Cortex of kidney (tissue), 1 donor: ENCODE results near the gene PTPRN2.
"Not testable (repeated sequence)": the region's sequence is repeated elsewhere in the genome, so short reads cannot be mapped to it uniquely, and the experiment has no call there.

ENCODE experiments used
- DNase-seq: peaks from one replicate; lab custom pipeline; 2025; lab: John Stamatoyannopoulos, UW

The PTPRN2 gene

DNA sequence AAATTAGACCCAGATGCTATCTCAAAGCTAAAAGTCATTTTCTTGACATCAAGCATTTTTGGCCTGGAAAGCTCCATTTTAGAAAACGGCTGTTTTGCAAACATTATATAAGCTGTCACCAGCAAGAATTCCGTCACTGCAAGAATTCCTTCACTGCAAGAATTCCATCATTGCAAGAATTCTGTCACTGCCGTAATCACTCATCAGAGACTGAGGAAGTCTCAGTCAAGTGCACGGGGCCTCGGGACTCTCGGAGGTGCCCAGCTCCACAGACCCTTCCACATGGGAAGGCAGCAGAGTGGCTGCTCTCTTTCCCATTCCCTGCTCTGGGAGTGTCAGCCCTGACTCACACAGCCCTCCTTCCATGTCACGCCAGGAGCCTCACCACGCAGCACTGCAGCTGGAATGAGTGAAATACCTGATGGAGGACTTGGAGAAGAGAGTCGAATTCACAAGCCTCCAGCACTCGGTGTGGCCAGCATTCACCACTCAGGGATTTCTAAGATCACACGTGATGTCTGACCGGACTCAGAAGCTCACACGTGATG, 168.3 kb downstream of the PTPRN2 start:
- no peak for DNase-seq

DNA sequence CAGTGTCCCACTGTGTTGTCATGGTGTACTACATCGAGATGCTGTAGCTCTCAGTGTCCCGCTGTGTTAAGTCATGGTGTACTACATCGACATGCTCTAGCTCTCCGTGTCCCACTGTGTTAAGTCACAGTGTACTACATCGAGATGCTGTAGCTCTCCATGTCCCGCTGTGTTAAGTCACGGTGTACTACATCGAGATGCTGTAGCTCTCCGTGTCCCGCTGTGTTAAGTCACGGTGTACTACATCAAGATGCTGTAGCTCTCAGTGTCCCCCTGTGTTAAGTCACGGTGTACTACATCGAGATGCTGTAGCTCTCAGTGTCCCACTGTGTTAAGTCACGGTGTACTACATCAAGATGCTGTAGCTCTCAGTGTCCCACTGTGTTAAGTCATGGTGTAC, 169.2 kb downstream of the PTPRN2 start:
- DNase-seq = not testable (repeated sequence)

DNA sequence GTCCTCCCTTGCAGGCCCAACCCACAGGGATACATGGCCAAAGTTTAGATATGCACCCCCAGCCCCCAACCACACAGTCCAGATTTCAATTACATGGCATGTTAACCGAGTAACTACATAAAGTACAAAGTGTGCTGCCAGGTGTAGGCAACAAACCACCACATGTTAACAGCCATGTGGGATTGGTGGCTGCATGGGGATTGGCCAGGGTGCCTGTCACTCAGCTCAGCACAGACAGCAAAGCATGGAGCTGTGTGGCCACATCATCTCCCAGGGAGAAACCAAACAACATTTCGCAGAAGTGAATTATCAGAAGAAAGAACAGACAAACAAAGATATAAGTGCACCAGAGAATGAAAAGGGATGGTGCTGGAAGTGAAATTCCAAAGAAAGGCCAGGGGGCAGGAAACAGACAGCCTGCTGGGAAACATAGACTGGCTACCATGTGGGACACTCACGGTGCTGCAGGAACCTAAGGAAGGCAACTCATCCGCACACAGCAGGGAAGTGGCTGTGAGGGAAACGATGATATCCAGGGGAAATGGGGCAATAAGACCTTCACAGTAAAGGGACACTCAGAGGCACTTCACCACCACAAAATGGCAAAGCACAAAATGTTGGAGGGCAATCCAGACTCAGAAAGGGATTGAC, 171.2 kb downstream of the PTPRN2 start:
- DNase-seq = no peak

DNA sequence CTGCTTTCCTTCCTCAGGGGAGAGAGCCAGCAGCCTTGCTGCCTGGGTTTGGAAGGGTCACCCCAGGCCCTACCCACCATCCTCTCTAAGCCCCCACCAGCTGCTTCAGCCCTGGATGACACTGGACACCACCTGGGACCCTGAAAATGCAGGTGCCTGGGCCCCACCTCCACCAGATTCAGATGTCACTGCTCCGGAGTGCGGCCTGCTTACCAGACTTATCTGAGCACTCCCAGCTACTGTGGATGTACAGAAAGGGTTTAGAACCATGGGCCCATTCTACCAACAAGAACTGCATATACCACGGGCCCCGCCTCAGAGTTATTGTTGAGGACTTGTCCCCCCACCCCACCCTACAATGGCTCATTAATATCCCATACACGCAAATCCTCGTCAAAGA, 172.3 kb downstream of the PTPRN2 start:
- no peak for DNase-seq

DNA sequence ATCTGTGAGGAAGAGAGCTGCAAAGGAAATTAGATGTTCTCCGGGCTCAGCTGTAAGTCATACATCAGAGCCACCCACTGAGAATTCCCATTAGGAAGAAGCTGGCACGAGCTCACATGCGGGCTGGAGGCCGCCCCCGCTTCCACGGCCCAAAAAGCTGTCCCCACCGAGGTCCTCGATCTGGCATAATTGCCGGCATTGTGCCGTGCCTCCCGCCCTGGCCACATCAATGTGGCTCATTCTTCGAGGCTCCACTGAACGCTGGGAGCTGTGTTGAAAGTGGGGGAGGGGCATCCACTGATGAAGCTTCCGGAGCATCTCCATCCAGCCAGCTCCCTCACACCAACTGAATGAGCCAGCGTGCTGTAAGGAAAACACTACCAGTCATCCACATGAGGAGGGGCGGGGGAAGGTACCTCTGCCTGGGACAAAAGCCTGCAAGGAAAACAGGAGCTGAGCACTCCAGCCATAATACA, 173.1 kb downstream of the PTPRN2 start:
- no peak for DNase-seq

DNA sequence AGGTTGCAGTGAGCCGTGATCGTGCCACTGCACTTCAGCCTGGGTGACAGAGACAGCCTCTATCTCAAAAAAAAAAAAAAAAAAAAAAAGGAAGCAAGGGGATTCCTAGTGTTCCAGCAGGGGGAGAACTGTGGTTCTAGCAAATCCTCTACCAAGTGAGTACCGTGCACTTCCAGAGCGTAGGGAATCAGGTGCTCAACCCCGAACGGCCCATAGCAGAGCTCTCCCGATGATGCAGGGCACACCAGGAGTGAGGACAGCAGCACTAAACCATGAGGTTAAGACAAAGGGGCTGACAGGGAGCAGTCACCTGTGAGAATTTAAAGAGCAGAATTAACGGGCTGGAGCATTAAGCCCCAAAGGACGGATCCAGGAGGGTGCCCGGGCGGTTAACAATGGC, 173.6 kb downstream of the PTPRN2 start:
- no peak for DNase-seq

DNA sequence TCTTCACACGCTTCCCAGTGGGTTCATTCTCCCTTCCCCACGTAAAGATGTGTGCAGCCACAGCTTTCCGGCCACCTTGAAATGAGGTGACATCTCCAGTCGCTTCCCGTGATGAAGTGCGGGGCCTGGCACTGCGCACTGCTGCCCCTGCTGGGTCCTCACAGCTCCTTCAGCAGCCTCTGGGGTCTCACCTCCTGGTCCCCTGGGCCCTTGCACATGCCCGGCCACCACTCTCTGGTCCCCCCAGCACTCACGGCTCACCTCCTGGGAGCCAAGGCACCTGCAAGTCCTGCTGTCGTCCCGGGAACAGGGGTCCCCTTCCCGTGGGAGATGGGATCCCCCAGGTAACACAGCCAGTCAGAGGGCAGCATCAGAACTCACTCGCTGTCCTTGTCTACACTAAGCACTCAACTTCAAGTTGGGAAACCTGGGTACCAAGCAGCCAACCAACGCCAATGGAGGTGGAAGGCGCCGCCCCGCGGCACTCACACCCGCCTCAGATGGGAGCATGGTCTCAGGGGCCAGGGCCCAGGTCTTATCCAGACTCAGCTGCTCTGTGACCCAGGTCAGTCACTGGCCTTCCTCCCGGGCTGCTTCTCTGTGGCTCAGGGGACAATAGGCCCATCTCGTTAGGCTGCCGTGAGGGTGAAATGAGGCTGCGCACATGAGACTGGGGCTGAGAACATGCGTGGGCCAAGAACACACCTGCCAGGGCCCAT, 176.2 kb downstream of the PTPRN2 start:
- DNase-seq = no peak

DNA sequence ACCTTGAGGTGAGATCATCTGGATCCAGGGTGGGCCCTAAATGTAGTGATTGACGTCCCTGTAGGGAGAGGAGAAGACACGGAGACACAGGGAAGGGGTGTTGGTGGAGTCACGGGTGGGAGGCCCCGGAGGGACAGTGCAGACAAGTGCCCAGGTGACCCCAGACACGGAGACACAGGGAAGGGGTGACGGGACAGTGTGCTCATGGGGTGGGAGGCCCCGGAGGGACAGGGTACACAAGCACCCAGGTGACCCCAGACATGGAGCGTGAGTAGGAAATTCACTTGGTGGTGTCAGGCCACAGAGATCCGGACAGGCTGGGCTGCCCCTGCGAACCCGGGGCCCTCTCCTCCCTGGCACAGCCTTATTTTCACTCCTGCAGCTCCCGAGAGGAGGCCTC, 176.9 kb downstream of the PTPRN2 start:
- DNase-seq = no peak

DNA sequence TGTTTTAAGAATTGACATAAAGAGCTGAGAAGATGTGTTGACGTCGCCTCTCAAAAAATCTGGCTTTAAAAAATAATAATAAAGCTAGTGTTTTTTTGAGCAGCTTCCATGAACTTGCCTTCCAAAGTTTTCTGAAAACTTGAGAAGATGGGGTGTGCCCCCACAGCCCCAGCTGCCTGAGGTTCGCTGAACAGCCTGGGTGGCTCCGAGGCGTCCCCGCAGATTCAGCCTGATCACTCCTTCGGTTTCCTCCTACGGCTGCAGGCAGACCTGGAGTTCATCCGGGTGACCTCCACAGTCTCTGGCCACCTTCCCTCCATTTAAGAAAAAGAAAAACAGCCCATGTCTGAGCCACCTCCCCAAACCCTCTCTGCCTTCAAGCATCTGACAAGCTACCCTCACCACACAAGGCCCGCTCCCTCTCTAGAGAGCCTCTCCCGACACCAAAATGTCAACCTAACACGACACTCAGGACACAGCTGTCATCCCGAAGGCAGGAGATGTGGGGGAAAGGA, 177.8 kb downstream of the PTPRN2 start:
- no peak for DNase-seq

DNA sequence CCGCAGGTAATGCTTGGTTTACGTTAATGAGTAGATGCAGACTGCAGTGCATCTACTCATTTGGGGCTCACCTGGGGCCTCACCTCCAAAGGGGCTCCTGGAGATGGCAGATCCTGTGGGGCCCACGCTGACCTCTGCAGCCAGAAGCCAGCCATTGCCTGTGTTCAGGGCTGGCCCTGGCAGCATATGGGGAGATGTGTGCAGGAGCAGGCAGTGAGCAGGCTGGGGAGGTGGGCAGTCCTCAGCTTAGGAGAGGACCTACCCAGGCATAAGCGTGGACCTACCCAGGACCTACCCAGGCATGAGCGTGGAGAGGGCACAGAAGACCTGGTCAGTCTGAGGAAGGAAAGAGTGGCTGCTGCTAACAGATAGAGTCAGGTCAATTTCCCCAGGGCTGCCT, 178.5 kb downstream of the PTPRN2 start:
- DNase-seq = no peak

DNA sequence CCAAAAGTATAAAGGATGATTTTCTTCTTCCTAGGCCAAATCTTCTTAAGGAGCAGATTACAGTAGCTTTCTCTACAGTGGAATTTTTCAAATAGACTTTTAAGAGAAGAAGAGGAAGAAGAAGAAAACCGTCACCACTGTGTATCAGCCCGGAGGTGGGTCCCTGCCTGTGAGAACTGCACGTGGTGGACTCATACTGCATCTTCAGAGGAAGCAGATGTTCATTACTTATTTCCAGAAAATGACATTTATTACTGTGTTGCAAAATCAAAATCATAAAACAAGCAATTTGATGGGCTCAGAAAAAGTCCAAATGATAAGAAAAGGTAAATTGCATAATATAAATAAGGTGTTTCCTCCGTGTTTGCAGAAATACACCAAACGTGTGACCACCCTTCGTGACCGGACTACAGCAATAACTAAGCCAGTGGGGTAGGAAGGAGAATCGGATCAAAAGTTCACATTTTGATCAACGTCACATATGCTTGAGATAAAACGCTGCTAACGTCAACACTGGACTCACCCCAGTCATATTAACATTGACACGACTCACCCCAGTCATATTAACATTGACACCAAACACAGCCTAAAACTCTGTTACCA, 179.2 kb downstream of the PTPRN2 start:
- DNase-seq = no peak

DNA sequence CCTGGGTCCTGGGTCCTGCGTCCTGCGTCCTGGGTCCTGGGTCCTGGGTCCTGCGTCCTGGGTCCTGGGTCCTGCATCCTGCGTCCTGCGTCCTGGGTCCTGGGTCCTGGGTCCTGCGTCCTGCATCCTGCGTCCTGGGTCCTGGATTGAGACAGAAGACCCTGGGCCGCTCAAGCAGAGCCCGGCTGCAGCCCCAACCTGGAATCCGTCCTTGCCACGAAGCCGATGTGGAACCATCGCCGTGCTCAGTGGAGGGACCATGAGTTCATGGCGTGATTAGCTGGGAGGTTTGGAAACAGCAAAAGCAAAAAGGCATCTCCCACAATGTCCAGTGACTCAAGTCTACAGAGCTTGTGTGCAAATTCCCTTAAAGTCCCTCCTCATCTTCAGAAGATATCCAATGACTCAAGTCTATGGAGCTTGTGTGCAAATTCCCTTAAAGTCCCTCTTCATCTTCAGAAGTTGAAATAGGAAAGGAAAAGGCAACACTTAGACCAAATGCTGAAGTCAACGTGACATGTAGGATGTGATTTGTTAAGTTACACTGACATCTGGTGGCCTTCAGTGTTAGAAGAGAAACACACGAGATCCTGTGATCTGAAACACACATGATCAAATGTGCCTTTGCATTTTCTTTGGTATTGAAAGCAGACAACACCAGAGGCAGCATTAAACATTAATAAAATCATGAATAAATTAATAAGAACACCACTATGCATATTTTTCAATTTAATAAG, 179.9 kb downstream of the PTPRN2 start:
- DNase-seq = no peak

DNA sequence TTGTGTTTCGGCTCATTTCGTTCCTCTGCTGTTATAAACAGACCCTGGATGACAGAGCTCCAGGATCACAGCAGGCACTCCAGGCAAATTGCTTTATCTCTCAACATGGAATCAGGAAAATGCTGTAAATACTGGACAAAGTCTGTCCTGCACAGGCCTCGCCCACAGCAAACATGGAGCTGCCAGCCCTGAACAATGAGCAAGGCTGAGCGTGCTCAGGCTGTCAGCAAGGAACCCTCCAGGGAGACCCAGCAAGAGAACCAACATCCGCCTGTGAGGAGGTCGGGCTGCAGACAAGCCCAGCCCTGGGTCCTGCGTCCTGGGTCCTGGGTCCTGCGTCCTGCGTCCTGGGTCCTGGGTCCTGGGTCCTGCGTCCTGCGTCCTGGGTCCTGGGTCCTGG, 180.8 kb downstream of the PTPRN2 start:
- no peak for DNase-seq

DNA sequence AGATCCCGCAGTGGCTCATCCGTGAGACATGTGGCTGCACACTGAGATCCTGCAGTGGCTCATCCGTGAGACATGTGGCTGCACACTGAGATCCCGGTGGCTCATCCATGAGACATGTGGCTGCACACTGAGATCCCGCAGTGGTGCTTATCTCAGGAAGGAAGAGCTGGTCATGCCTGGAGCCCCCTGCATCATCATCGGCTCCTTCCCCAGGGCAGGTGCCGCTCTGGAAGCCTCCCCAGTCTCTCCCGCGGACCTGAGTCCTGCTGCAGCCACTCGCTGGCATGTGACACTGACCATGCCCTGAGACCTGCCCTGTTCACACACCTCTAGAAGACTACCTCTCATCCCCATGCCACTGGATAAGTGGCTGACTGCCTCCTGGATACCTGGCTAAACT, 181.3 kb downstream of the PTPRN2 start:
- DNase-seq = no peak

DNA sequence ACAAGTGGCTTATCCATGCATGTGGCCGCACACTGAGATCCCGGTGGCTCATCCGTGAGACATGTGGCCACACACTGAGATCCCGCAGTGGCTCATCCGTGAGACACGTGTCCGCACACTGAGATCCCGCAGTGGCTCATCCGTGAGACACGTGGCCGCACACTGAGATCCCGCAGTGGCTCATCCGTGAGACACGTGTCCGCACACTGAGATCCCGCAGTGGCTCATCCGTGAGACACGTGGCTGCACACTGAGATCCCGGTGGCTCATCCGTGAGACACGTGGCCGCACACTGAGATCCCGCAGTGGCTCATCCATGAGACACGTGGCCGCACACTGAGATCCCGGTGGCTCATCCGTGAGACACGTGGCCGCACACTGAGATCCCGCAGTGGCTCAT, 181.9 kb downstream of the PTPRN2 start:
- DNase-seq = not testable (repeated sequence)

DNA sequence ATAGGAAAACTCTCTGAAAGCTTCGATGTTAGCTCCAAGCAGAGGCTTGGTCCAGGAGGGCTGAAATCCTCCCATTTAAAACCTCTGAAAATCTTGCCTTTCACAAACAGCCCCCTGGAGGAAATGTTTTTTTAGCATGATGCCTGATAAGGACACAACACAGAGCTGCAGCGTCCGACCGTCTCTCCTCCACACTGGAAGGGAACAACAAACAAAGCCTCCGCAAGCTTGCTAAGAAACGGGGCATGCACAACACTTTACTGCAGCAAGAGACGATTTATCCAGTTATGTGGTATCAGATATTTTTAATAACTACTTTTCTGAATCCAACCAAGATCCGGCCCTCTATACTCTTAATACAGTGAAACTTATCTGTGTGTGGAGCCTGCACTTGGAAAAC, 182.3 kb downstream of the PTPRN2 start:
- DNase-seq = no peak

DNA sequence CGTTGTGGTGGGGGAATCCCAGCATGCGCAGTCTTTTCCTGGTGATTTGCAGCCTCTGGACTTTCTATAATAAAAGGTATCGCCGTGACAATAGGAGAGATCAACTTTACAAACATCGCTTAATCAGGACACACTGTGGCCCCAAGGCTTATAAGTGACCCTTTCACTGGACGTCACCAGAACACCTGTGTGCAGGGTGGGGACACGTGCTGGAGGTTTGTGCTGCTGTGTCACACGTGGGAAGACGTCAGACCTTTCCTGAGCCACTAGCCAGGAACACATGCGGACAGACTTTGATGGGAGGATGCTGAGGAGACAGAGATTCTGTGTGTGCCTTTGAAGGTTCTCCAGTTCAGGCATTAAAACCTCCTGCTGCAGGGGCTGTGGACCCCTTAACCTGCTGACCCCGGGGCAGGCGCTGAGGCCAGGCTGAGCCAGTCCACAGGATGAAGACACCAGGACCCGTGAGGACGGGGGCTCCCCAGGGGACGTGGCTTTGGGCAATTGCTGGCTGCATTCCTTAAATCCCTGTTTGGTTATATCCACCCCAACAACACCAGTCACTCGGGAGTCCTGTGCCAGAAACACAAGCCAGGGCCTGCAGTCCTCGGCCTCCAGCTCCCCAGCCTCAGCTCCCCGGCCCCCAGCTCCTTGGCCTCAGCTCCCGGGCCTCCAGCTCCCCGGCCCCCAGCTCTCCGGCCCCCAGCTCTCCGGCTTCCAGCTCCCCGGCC, 183.4 kb downstream of the PTPRN2 start:
- DNase-seq = no peak

DNA sequence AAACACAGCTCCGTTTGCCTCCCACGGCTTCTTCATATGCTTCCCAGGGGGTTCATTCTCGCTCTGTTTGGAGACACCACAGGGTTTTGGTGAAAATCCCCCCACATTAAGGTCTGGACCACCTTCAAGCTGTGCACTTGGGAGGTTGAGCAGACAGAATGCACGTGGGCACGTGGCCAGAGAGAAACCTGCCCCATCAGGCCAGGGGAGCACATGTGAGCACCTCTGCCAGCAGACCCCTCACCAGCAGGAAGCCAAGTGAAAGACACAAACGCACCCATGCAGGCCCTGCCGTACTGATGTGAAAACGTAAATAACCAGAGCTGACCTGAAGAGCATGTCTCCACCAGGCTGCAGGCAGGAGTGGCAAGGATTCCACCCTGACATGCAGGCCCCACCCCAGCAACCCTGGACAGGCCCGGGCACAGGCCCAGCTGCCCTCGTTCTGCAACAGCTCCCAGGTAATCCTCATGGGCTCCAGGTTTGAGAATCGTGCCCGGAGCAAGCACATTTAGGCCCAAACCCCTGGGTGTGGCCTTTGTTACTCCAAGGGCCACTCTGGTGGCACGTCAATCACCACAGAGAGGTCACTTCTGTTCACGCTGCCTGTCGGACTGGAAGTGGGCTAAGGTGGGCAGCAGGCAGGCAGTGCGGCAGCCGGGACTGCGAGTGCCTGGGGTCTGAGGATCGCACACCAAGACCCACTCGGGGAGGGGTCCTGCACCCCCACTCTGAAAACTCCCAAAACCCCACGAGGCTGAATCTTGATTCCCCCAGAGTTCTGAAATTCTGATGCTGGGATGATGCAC, 184.4 kb downstream of the PTPRN2 start:
- no peak for DNase-seq

DNA sequence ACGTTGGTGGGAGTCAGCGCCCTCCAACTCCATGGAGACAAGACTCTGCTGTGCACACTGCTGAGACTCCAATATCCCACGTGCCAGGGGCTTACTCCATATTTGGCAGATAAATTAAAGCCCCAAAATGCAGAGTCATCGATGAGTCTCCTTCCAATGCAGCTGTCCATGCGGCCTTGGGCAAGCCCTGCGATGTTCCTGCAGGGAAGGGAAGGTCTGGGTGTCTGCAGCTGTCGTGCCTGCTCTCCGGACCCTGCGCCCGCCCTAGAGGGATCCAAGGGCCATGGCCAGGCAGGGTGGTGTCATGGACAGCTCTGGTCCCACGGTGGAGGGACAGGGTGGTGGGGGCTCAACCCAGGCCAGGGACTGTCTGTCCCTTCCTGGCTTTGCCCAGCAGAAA, 185.2 kb downstream of the PTPRN2 start:
- DNase-seq = no peak

DNA sequence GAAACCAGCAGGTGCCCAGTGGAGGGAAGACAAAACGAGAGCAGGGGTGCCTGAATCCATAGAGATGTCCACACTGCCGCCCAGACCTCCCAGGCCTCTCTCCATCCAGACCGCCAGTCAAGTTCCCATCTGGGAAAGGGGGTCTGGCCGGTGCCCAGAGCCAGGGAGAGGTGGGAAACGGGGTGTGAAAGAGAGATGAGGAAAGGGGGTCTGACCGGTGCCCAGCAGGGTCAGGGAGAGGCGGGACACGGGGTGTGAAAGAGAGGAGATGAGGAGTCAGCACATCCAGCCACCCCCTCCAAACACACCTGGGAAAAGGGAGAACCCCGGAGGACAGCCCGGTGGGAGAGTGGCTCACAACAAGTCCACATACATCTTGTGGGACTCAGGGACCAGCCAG, 185.8 kb downstream of the PTPRN2 start:
- DNase-seq = no peak

DNA sequence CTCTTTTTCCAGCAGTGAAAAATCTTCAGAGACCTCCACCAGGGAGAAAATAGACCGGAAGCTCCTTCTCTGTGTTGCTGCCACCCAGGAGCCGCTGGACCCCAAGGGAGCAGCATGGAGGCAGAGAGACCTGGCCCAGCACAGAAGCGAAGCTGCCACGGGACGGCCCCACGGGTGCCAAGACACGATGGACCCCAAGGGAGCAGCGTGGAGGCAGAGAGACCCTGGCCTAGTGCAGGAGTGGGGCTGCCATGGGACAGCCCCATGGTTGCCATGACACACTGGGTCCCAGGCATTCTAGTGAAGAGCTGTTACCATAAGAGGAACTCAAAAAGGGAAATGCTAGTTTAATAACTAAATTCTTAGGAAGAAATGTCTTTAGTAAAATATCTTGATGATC, 186.3 kb downstream of the PTPRN2 start:
- no peak for DNase-seq
